C4-2B (cell line): ENCODE results near the gene FCHO1.

Experiments
- H3K27ac ChIP-seq: fragments of 450-650 bp; 2 replicates; pipeline ENCODE4 v1.5.1; 2017
- CTCF ChIP-seq: fragments of 450-650 bp; conservative IDR thresholded peaks from 2 replicates; pipeline ENCODE4 v1.5.1; 2017; ENCODE audit warnings: mild to moderate bottlenecking
- ZFX ChIP-seq: fragments of 450-650 bp; IDR thresholded peaks from 2 replicates; pipeline ENCODE4 v1.6.1; 2017

The FCHO1 gene

GRCh38 chr19:17725422-17726078 lies 25.7 kb upstream of the FCHO1 start:
- no peak overlapping the region for H3K27ac ChIP-seq
- TF ChIP-seq CTCF = no peak; the same call in 1 of the 2 replicates
- no peak for TF ChIP-seq ZFX

- no peak for TF ChIP-seq ZFX
- no peak for TF ChIP-seq CTCF
- H3K27ac ChIP-seq = no peak overlapping the region
Observed at GRCh38 chr19:17726136-17726741, 25.0 kb upstream of the FCHO1 start.

GRCh38 chr19:17726964-17727773 lies 24.1 kb upstream of the FCHO1 start:
- H3K27ac ChIP-seq = no peak overlapping the region
- TF ChIP-seq ZFX (no peak), CTCF (no peak)

- no peak for TF ChIP-seq ZFX
- TF ChIP-seq CTCF = no peak
- H3K27ac ChIP-seq = no peak overlapping the region
Observed at GRCh38 chr19:17727843-17728242, 23.4 kb upstream of the FCHO1 start.

- no peak for TF ChIP-seq ZFX
- no peak for TF ChIP-seq CTCF
- H3K27ac ChIP-seq = no peak overlapping the region
Observed at GRCh38 chr19:17733127-17733526, 18.1 kb upstream of the FCHO1 start.

GRCh38 chr19:17734146-17734545 lies 17.1 kb upstream of the FCHO1 start:
- TF ChIP-seq CTCF = no peak
- TF ChIP-seq ZFX = no peak
- H3K27ac ChIP-seq = no peak overlapping the region

- TF ChIP-seq ZFX = no peak
- H3K27ac ChIP-seq = no peak overlapping the region
Observed at GRCh38 chr19:17735410-17735809, 15.9 kb upstream of the FCHO1 start.
